ENCODE results near the gene TADA2A. TPM values are rescaled to one million over a fixed set of nuclear protein-coding genes. Genes with fewer than 3 reads are reported as not detected.
A peak's percentile ranks its signal among the peaks of the same experiment; 100 is the strongest.

Gene TADA2A
- polyA plus RNA-seq, 2 of the 4 experiments (the other 2 are of a cell fraction) = 9.9 to 27.1 TPM

DNA sequence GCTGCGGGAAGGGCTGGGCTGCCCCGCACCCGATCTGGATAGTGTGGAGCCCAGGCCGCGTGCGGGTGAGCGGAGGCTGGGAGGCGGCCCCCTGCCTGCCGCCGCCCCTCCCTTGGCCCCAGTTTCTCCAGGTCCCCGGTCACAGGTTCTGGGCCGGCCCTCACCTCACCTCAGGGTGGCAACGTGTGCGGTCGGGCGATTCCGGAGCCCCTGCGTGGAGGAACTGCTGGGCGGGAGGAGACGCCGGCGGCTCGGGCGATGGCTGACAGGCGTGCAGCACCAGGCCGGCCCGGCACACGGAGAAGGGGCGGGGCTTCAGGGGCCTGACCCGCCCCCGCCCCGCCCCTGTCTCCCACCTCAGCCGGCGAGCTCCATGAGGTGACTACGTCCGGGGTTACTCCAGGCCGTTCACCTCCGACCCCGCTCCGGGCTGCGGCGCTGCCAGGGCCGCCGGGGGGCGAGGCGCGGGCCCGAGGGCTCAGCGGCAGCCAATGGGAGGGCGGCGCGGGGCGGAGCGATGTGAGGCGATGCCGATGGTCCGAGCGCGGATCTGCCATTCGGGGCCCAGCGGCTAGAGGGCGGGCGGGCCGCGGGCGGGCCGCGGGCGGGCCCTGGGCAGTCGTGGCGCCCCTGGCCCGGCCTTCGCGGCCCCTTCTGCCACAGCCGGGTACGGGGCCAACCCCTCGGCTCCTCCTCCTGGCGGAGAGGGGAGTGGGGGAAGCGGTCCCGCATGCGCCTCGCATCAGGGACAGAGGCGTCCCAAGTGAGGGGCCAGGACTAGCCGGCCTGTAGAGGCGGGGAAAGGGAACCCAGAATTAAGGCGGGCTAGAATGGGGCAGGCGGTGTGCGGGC, 47.6 kb upstream of the TADA2A start:
- H3K9me3 ChIP-seq = no peaks in the 10 kb centered on the region
- H3K4me1 ChIP-seq = peaks cover 42% of the 10 kb centered on the region
- POLR2A ChIA-PET = interaction anchor here (0.6 to 2.8 kb wide), 21 partner anchors 9 to 1466 kb away, joined by 3 to 17 read pairs (median 4); partner anchors contain the start of genes ACACA, MRM1, SYNRG and TADA2A
- peak overlapping the region; percentile 77 for H3K4me2 ChIP-seq
- peak; percentile 96 to 98 for DNase-seq (ENCODE audit: low read depth in 1 of 2, low spot score in 1 of 2)
- no peak for FAIRE-seq
- H3K27ac ChIP-seq = peak overlapping the region; percentile 92 to 94
- TF ChIP-seq TP53 (CRISPR knock-in tag; IDR thresholded peaks at IDR 0.05) (peak; percentile 91), HOXB5 (CRISPR knock-in tag; IDR thresholded peaks at IDR 0.05) (0 out of 2 replicates have a peak, but pooled peaks have one; percentile 88), ATOH8 (CRISPR knock-in tag; IDR thresholded peaks at IDR 0.05; ENCODE audit: low read depth) (peak; percentile 78; the same call in 1 of the 2 replicates), CTCF (IDR thresholded peaks at IDR 0.05) (peak; percentile 9; the same call in 1 of the 3 replicates), MYC (IDR thresholded peaks at IDR 0.05; ENCODE audit: borderline replicate concordance, low read length) (peak; percentile 71), RARB (CRISPR knock-in tag; IDR thresholded peaks at IDR 0.05) (0 out of 2 replicates have a peak, but pooled peaks have one; percentile 51), ZFP36 (IDR thresholded peaks at IDR 0.05; ENCODE audit: borderline replicate concordance, partially characterized antibody) (no peak), KDM1A (IDR thresholded peaks at IDR 0.05; ENCODE audit: low read depth) (no peak), ESRRA (IDR thresholded peaks at IDR 0.05; ENCODE audit: borderline replicate concordance, low read length) (peak; percentile 63), TFCP2L1 (CRISPR knock-in tag; IDR thresholded peaks at IDR 0.05) (peak; percentile 89; the same call in 1 of the 2 replicates), POLR2A (IDR thresholded peaks at IDR 0.05; ENCODE audit: low read length) (peak; percentile 86), PHF8 (IDR thresholded peaks at IDR 0.05; ENCODE audit: borderline replicate concordance, low read depth) (peak; percentile 83), RAD21 (conservative IDR thresholded peaks at IDR 0.05 in 1 of 2, IDR thresholded peaks at IDR 0.05 in 1 of 2) (no peak), JUN (IDR thresholded peaks at IDR 0.05) (peak; percentile 74 to 80), BCL3 (IDR thresholded peaks at IDR 0.05) (no peak; the same call in 2 of the 3 replicates)
- TF ChIP-seq, protein P1, sequence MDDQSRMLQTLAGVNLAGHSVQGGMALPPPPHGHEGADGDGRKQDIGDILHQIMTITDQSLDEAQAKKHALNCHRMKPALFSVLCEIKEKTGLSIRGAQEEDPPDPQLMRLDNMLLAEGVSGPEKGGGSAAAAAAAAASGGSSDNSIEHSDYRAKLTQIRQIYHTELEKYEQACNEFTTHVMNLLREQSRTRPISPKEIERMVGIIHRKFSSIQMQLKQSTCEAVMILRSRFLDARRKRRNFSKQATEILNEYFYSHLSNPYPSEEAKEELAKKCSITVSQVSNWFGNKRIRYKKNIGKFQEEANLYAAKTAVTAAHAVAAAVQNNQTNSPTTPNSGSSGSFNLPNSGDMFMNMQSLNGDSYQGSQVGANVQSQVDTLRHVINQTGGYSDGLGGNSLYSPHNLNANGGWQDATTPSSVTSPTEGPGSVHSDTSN (IDR thresholded peaks at IDR 0.05) = peak; percentile 36; the same call in 1 of the 2 replicates
- TF ChIP-seq, protein P2, sequence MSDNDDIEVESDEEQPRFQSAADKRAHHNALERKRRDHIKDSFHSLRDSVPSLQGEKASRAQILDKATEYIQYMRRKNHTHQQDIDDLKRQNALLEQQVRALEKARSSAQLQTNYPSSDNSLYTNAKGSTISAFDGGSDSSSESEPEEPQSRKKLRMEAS (IDR thresholded peaks at IDR 0.05) = peak; percentile 54
- TF ChIP-seq, protein P3, sequence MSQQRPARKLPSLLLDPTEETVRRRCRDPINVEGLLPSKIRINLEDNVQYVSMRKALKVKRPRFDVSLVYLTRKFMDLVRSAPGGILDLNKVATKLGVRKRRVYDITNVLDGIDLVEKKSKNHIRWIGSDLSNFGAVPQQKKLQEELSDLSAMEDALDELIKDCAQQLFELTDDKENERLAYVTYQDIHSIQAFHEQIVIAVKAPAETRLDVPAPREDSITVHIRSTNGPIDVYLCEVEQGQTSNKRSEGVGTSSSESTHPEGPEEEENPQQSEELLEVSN (IDR thresholded peaks at IDR 0.05; ENCODE audit: borderline replicate concordance, low read depth) = peak; percentile 74
- WGBS (ENCODE audit: missing lambda C conversion rate) = 2% methylated on average over 29 of the region's 88 CpGs
- H3K4me3 ChIP-seq = peak overlapping the region; percentile 88
- CTCF ChIA-PET = interaction anchor here (0.5 to 5.6 kb wide), 10 partner anchors 10 to 136 kb away, joined by 3 to 83 read pairs (median 3); partner anchors contain the start of gene C17orf78
- peak; percentile 89 to 90 for ATAC-seq
